Measurements from ENCODE around the gene YWHAB.

Gene YWHAB

DNA sequence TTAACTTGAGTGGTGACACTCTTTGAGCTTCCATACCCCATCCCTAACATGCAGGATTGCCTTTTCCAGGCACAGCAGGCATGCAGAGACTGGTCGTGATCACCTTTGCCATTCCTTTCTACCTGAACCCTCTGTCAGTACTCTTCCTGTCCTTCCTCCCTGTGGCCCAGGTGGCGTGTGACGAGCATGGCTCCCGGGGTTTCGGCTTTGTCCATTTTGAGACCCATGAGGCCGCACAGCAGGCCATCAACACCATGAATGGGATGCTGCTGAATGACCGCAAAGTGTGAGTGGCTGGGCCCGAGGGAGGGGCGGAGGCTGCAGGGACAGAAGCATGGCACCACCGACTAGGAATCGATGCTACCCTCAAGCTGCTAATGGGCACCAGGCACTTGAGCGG is 31.1 kb downstream of the YWHAB start:
- no peak for DNase-seq

GRCh38 chr20:44917399-44917798 is 31.9 kb downstream of the YWHAB start:
- DNase-seq: no peak

DNA sequence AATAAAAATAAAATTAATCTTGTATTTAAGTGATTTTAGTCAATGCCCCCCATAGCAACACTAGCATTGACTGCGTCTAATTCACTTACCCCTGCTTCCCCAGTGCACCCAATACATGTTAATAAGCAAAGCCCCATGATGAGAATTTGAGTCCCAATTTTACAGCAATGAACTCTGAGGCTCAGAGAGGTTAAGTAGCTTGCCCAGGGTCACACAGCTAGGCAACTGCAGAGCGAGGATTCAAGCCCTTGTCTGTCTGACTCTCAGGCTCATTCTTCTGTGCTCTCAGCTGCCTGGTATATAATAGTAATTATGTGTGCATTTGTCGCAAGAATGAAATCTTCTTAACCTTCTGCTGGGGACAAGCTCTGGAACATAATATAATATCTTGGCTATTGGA is 32.8 kb downstream of the YWHAB start:
- DNase-seq: no peak

DNA sequence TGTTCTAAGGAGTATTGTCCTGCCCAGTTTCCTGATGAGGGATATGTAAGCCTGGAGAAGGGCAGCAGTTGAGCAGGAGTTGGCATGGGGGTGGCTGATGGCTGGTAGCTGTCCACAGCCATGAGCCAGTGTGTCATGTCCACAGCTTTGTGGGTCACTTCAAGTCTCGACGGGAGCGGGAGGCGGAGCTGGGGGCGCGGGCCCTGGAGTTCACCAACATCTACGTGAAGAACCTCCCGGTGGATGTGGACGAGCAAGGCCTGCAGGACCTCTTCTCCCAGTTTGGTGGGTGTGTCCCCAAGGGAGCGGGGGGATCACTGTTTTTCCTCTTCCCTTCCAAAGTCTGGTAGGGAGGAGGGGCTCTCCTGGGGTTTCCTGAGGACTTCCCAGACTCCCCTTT is 33.3 kb downstream of the YWHAB start:
- DNase-seq: no peak

DNA sequence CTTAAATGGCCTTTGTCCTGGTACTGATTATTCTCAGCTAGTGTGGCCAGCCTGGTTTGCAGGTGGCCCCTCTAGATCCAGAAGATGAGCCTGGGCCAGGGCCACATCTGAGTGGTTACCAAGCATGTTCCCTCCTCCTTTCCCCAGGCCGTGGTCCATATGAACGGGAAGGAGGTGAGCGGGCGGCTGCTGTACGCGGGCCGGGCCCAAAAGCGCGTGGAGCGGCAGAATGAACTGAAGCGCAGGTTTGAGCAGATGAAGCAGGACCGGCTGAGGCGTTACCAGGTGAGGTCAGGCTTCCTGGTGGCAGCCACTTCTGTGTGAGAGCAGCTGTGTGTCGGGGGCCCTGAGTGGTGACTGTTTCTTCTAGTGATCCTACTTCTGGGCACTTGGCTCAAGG is 35.9 kb downstream of the YWHAB start:
- DNase-seq: no peak

- no peak for DNase-seq
Measured at GRCh38 chr20:44924541-44924940, 39.0 kb downstream of the YWHAB start.

GRCh38 chr20:44928595-44928994 is 43.1 kb downstream of the YWHAB start:
- no peak for DNase-seq

GRCh38 chr20:44930517-44931168 is 45.1 kb downstream of the YWHAB start:
- no peak for DNase-seq

- no peak for DNase-seq
Measured at GRCh38 chr20:44931911-44932310, 46.4 kb downstream of the YWHAB start.

- no peak for DNase-seq
Measured at GRCh38 chr20:44932916-44933315, 47.4 kb downstream of the YWHAB start.

DNA sequence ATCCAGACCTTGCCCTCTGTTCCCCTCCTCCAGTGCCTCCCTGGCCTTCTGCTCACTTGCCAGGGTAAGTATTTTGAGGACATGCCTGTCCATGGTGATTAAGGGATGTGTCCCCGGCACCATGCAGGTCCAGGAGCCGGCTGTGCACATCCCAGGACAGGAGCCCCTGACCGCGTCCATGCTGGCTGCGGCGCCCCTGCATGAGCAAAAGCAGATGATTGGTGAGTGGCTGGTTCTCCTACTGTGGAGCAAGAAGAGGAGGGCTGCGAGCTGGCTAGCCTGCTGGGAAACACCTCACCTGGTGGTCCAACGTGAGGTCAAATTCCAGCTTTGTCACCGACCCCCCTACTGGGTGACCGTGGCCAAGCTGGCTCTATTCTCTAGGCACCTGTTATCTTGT is 51.0 kb downstream of the YWHAB start:
- DNase-seq: no peak

DNA sequence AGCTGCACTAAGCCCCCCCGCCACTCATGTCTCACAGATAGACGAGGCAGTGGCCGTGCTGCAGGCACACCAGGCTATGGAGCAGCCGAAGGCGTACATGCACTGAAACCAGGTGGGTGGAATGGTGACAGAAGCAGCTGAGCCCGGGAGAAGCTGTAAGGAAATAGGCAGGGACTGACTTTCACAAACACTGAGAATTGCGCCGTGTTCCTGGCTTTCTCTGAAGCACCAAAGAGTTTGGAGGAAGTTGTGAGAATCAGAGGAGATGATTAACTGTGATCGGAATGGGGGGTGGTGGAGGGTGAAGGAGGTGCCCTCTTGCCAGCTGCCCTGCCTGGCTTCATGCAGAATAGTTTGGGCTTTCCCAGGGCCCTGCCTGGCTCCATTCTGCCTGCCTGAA is 53.1 kb downstream of the YWHAB start:
- no peak for DNase-seq

DNA sequence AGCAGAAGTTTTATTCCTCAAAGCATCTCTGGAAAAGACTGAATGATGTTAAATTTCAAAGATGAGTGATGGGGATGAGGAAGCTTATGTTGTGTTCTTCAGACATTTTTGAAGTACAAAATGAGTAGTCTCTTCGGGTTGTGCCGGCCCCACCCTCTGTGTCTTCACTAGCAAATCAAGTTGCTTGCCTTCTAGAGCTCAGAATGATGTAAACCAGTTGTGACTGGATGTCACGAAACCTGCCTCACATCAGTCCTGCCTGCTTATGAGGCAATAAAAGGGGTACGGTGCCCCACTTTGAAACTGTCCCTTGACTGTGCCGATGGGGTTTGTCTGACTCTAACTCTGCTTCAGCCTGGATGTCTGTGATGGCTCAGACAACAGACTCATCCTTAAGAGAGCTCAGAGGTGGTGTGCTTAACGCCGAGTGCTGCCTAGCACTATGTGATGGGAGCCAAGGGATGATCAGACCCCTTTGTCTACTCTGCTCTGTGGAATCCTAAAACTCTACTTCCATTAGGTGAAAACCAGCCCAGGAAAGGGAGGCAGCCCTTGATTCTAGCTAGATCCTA is 55.7 kb downstream of the YWHAB start:
- no peak for DNase-seq

GRCh38 chr20:44942264-44942973 is 56.9 kb downstream of the YWHAB start:
- no peak for DNase-seq

- DNase-seq: no peak
Measured at GRCh38 chr20:44943828-44944227, 58.3 kb downstream of the YWHAB start.

GRCh38 chr20:44945261-44945660 is 59.8 kb downstream of the YWHAB start:
- DNase-seq: no peak

- no peak for DNase-seq
Measured at GRCh38 chr20:44946271-44946852, 60.9 kb downstream of the YWHAB start.

DNA sequence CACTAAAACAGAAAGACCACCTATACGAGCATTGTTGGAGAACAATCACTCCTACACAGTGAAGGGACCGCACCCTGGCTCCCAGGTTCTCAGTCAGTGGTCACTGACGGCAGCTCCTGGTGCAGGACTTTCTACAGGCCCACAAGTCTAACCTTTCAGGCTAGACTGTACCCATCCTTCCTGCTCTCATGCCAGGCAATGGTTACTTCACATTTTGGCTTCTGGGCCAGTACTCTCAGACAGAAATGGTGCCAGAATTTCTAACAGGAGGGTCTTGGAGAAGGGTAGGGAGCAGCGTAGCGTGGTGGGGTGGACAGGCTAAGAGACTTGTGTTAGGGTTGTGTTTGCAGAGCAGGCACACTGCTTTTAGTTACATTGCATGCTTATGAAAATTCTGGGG is 62.6 kb downstream of the YWHAB start:
- no peak for DNase-seq

DNA sequence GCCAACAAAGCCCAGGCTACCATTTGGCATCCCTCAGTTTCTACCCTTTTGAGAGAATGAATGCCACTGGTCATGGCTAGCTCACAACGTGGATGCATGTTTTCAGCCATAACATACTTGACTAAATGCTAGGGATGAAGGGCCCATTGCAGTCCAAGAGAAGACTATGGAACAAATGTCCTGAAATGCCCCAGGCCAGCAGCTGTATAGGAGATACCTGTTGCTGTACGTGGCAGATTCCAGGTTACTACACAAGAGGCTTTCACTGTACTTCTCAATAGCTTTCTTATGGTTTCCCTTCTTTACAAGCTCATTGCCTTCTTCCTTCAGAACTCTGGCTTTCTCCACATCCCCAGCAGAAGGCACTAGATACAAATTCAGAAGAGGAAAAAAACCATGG is 63.0 kb downstream of the YWHAB start:
- no peak for DNase-seq

DNA sequence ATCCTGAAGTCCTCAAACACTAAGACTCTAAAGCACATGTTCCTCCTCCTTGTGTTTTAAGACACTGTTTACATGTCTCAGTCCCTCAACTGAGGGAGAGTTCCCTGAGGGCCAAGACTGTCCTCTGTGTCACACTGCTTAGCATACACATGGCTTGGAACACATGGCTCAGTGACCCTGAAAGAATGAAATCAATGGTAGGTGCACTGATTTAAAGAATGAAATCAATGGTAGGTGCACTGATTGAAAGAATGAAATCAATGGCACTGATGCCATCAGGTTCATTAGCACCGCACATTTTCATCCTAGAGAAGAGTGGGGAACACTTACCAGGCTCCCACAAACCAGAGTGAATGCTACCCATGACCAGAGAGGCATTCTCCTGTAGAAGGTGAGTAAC is 64.9 kb downstream of the YWHAB start:
- no peak for DNase-seq

- DNase-seq: no peak
Measured at GRCh38 chr20:44952731-44953130, 67.2 kb downstream of the YWHAB start.

GRCh38 chr20:44954211-44954610 is 68.7 kb downstream of the YWHAB start:
- no peak for DNase-seq

DNA sequence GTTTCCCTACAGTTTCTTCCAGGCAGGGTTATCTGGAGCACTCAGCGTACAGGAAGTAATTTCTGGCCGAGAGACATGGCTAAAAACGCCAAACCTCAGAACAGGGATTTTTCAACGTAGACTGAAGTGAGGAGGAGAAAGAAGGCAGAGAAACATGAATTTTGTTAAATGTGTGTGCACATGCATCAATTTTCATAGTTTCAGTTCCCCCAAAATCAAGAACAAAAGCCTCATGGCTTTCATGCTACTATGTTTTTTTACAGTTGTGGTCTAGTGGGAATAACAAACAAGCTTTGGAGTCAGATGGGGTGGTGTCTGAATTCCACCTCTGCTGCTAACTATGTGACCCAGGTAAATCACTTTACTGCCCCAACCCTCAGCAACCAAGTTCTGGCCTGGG is 69.8 kb downstream of the YWHAB start:
- no peak for DNase-seq

DNA sequence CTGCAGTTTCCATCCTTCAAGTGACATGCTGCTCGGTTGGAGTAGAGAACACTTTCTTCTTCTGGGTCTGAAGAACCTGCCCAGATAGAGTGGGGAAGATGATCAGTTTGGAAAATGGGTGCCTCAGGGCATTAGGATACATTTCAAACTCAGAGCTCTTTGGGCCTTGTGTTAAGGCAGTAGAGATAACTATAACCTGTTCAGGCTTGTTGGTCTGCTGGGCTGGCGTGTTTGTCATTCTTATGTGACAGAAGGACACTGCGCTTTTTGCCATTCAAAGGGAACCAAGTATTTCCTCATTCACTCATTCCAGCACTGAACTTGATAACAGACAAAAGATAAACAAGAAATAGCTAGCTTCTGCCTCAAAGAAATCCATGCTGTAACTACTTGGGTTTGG is 70.9 kb downstream of the YWHAB start:
- no peak for DNase-seq
